BJ (cell line): ENCODE data around the gene HS3ST3A1. TPM values are rescaled to one million over a fixed set of nuclear protein-coding genes. Genes with fewer than 3 reads are reported as not detected.

Source experiments
- CTCF ChIA-PET: fragments of 350-600 bp; formaldehyde crosslinking; extraction: SDS; loops from one replicate; lab custom pipeline; 2021; ENCODE audit warnings: antibody characterized with exemption, inconsistent platforms; lab: Yijun Ruan, JAX
- POLR2A ChIA-PET: fragments of 300-600 bp; sonication (Branson Sonifier 250); formaldehyde crosslinking; extraction: SDS; loops from one replicate; lab custom pipeline; 2021; ENCODE audit warnings: antibody characterized with exemption; lab: Charles Lee
- DNase-seq: peaks from one replicate; pipeline ENCODE4 v3.0.0-alpha.2; 2011; ENCODE audit warnings: low read depth
- H3K27me3 ChIP-seq: 2 replicates; pipeline ENCODE4 v1.6.0; 2011; ENCODE audit warnings: low read length; ENCODE audit not compliant: control insufficient read depth, insufficient read depth
- H3K36me3 ChIP-seq: 2 replicates; pipeline ENCODE4 v1.5.1; 2011; ENCODE audit warnings: low read length; ENCODE audit not compliant: control insufficient read depth, insufficient read depth
- H3K4me3 ChIP-seq: 2 replicates; pipeline ENCODE4 v1.5.1; 2011; ENCODE audit warnings: low read depth, mild to moderate bottlenecking, control low read depth, low read length
- polyA plus RNA-seq: library from polyadenylated mRNA; depleted of rRNA; stranded (reverse); fragments of >200 nt; gene quantifications from 2 replicates; pipeline ENCODE4 v1.2.3, GENCODE V29; 2011
- TF ChIP-seq, protein P1 (sequence below): IDR thresholded peaks from 2 replicates; pipeline ENCODE4 v1.5.1; 2011; ENCODE audit warnings: low read depth, mild to moderate bottlenecking, control low read depth, inconsistent platforms, low read length, moderate library complexity; ENCODE audit not compliant: insufficient read depth

Gene HS3ST3A1
- polyA plus RNA-seq, 1 experiment, result 7.5 TPM

DNA sequence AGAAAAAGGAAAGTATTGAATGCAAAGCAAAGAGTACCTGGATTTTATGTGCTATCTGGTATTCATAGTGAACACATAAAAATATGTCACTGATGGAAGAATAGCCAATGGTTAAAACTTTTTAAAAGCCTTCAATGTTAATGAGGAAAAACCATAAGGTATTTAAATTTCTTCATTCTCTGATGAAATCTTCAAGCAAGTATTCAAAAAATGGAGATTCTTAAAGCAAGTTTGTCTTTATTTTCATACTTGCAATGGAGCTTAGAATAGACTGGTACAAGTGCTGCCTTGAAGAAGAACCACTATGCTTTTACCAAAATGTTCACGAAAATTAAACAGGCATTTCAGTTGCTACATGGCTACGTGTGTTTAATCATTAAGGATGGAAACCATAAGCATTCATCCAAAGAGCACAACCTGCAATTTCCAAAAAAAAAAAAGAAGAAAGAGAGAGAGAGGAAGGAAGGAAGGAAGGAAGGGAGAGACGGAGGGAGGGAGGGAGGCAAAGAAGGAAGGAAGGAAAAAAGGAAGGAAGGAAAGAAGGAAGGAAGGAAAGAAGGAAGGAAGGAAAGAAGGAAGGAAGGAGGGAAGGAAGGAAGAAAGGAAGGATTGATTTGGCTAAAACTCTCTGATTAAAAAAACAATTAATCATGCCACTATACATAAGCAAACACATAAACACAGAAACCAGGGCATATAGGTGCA lies 17.6 kb downstream of the HS3ST3A1 start:
- Histone ChIP-seq H3K27me3 (no peaks in the 10 kb centered on the region), H3K4me3 (no peak overlapping the region), H3K36me3 (no peaks in the 10 kb centered on the region)
- DNase-seq, result no peak
- TF ChIP-seq, protein P1, sequence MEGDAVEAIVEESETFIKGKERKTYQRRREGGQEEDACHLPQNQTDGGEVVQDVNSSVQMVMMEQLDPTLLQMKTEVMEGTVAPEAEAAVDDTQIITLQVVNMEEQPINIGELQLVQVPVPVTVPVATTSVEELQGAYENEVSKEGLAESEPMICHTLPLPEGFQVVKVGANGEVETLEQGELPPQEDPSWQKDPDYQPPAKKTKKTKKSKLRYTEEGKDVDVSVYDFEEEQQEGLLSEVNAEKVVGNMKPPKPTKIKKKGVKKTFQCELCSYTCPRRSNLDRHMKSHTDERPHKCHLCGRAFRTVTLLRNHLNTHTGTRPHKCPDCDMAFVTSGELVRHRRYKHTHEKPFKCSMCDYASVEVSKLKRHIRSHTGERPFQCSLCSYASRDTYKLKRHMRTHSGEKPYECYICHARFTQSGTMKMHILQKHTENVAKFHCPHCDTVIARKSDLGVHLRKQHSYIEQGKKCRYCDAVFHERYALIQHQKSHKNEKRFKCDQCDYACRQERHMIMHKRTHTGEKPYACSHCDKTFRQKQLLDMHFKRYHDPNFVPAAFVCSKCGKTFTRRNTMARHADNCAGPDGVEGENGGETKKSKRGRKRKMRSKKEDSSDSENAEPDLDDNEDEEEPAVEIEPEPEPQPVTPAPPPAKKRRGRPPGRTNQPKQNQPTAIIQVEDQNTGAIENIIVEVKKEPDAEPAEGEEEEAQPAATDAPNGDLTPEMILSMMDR, result no peak
- ChIA-PET POLR2A (interaction anchor here (0.6 kb wide), 1 partner anchor 145 kb away, joined by 3 read pairs; no protein-coding TSS in a partner anchor), CTCF (no interaction called here)

DNA sequence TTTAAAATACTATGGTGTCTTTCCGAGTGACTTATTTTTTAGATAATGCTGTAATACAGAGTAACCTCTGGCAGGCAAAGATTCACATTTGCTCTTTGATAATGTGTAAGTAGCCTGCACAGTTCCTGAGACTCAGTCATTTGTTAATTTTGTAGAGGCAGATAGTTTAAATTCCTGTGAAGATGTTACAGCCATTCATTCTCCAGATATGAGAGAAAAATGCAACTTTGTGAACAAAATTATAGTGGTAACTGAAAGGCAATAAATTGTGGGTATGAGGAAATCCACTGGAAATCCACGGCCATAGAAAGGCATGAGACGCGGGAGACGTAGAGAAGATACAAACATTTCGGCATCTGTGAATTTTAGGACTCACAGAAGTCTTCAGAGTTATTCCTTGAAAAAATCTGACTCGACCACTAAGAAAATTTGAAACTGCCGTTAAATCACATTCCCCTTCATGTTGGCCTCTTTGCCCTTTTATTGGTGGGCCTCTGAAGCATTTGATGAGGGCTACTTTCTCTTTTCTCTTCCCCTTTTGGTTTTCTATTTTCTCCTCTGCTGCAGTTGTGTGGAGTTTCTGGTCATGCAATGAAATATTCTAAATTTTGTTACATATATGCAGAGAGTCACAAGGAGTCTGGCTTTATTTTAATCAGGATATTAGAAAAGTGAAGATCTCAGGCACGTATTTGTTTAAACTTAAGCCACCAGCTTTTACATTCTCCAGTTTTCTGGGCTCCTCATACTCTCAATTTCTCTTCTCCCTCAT lies 18.8 kb downstream of the HS3ST3A1 start:
- H3K27me3 ChIP-seq, result no peaks in the 10 kb centered on the region
- CTCF ChIA-PET, result no interaction called here
- H3K36me3 ChIP-seq, result no peaks in the 10 kb centered on the region
- no peak for DNase-seq
- POLR2A ChIA-PET, result interaction anchor here (0.6 kb wide), 1 partner anchor 42 kb away, joined by 3 read pairs; no protein-coding TSS in a partner anchor
- no peak overlapping the region for H3K4me3 ChIP-seq
- TF ChIP-seq, protein P1, result no peak

DNA sequence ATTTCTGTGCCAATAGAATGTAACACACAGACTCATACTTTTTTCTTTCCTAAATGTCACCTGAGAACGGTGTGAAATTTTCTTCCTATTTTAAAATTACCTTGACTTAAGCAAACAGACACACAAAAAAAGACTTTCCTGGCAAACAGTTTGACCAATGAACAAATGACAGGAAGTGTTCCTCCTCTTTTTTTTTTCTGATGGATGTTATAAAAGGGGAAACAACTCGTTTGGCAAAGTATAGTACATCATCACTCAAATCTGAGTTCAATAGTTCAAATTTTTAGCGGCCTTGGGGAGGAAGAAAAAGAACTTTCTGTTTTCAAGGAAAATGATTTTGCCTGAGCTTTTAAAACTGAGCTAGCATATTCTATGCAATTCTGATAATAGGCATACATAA lies 19.8 kb downstream of the HS3ST3A1 start:
- no peaks in the 10 kb centered on the region for H3K27me3 ChIP-seq
- H3K4me3 ChIP-seq, result no peak overlapping the region
- TF ChIP-seq, protein P1, result no peak
- POLR2A ChIA-PET, result no interaction called here
- DNase-seq, result no peak
- CTCF ChIA-PET, result interaction anchor here (1.0 to 1.5 kb wide), 3 partner anchors 11 to 245 kb away, joined by 3 to 5 read pairs (median 3); no protein-coding TSS in a partner anchor
- H3K36me3 ChIP-seq, result no peaks in the 10 kb centered on the region

DNA sequence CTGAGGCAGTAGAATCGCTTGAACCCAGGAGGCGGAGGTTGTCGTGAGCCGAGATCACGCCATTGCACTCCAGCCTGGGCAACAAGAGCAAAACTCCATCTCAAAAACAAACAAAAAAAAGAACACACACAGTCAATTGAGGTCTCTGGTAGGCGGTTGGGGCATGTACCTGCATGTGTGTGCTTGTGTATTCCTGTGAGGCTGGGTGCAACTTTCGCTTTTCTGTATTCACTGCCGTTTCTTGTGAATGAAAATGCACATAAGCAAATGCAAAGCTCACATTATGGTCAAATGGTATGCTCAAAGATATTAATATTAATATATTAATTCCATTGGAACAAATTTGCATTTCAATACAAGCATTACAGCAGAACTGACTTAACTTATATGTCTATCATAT lies 20.9 kb downstream of the HS3ST3A1 start:
- no peak for DNase-seq
- ChIA-PET CTCF (interaction anchor here (0.6 to 1.5 kb wide), 2 partner anchors 10 to 11 kb away, joined by 3 read pairs; no protein-coding TSS in a partner anchor), POLR2A (no interaction called here)
- Histone ChIP-seq H3K4me3 (no peak overlapping the region), H3K27me3 (no peaks in the 10 kb centered on the region), H3K36me3 (no peaks in the 10 kb centered on the region)
- TF ChIP-seq, protein P1, result no peak
